Sigmoid colon (tissue), 4 donors: ENCODE results near the gene STAG3.
"Not testable (repeated sequence)": the region's sequence is repeated elsewhere in the genome, so short reads cannot be mapped to it uniquely, and the experiment has no call there.

ENCODE experiments used
- EP300 ChIP-seq, 4 donors: sonication (generic); formaldehyde crosslinking; IDR thresholded peaks; one replicate each; pipeline ENCODE4 v1.6.1; 2017; ENCODE audit warnings: antibody characterized with exemption in 4 of 4
- POLR2A ChIP-seq, 2 donors: fragments of 450-650 bp; IDR thresholded peaks; one replicate each; pipeline ENCODE4 v1.6.1; 2016; ENCODE audit warnings: antibody characterized with exemption in 2 of 2, mild to moderate bottlenecking in 2 of 2, moderate library complexity in 2 of 2
- POLR2AphosphoS5 ChIP-seq, 4 donors: sonication (generic); formaldehyde crosslinking; IDR thresholded peaks; one replicate each; pipeline ENCODE4 v1.6.1; 2017; ENCODE audit warnings: antibody characterized with exemption in 4 of 4
- TF ChIP-seq, protein P1 (sequence below), 4 experiments: fragments of 450-650 bp in 3 of 4; fragments of 200-600 bp in 1 of 4; IDR thresholded peaks; one replicate each; pipeline ENCODE4 v1.5.1; 2016 to 2019; ENCODE audit warnings: antibody characterized with exemption in 4 of 4, mild to moderate bottlenecking in 3 of 4, moderate library complexity in 2 of 4

DNA sequence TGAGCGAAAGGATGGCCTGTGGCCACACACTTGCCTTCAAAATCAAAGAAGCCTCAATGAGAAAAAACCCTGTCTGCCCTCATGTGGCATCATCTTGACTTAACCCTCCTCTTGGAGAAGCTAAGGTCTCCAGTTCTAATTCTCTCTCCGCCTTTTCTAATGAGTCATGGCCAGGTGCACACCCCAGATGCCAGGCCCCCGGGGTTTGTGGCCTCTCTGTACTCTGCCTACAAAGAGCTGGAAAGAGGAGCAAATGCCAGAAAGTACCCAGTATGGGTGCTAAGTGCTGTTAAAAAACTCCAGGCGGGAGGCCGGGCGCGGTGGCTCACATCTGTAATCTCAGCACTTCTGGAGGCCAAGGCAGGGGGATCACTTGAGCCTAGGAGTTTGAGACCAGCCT, 62.3 kb downstream of the STAG3 start:
- not testable (repeated sequence) for TF ChIP-seq POLR2AphosphoS5, EP300, POLR2A (IDR thresholded peaks at IDR 0.05)
- TF ChIP-seq, protein P1, sequence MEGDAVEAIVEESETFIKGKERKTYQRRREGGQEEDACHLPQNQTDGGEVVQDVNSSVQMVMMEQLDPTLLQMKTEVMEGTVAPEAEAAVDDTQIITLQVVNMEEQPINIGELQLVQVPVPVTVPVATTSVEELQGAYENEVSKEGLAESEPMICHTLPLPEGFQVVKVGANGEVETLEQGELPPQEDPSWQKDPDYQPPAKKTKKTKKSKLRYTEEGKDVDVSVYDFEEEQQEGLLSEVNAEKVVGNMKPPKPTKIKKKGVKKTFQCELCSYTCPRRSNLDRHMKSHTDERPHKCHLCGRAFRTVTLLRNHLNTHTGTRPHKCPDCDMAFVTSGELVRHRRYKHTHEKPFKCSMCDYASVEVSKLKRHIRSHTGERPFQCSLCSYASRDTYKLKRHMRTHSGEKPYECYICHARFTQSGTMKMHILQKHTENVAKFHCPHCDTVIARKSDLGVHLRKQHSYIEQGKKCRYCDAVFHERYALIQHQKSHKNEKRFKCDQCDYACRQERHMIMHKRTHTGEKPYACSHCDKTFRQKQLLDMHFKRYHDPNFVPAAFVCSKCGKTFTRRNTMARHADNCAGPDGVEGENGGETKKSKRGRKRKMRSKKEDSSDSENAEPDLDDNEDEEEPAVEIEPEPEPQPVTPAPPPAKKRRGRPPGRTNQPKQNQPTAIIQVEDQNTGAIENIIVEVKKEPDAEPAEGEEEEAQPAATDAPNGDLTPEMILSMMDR (IDR thresholded peaks at IDR 0.05), result not testable (repeated sequence)
